ENCODE data around the gene CSNK2A3.

DNA sequence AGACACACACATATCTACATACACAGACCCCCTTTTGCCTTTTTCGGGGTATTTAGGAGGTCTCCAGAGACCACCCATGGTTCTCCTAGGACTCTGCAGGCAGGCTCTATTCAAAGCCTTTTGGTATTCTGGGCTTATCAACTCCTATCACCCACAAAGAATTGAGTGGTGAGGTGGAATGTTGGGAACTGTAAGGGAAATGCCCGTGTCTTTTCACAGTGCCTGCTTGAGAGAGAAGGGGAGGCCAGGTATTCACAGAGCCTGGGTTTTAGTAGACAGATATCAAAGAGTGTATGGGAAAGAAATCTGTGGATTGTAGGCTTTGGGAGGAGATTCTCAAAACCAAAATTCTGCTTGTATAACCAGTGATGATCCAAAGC lies 44.0 kb upstream of the CSNK2A3 start:
- TF ChIP-seq EZH2 (IDR thresholded peaks at IDR 0.05; ENCODE audit: borderline replicate concordance, low read depth, low read length, severe bottlenecking): no peak
- TF ChIP-seq, protein P1, sequence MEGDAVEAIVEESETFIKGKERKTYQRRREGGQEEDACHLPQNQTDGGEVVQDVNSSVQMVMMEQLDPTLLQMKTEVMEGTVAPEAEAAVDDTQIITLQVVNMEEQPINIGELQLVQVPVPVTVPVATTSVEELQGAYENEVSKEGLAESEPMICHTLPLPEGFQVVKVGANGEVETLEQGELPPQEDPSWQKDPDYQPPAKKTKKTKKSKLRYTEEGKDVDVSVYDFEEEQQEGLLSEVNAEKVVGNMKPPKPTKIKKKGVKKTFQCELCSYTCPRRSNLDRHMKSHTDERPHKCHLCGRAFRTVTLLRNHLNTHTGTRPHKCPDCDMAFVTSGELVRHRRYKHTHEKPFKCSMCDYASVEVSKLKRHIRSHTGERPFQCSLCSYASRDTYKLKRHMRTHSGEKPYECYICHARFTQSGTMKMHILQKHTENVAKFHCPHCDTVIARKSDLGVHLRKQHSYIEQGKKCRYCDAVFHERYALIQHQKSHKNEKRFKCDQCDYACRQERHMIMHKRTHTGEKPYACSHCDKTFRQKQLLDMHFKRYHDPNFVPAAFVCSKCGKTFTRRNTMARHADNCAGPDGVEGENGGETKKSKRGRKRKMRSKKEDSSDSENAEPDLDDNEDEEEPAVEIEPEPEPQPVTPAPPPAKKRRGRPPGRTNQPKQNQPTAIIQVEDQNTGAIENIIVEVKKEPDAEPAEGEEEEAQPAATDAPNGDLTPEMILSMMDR (IDR thresholded peaks at IDR 0.05; ENCODE audit: borderline replicate concordance, extremely low read depth, low read length, poor library complexity, severe bottlenecking): no peak

Measured in DND-41 (cell line).